NT2/D1 (cell line): Measurements from ENCODE around the gene GPC6.

Experiments used
- SUZ12 ChIP-seq: IDR thresholded peaks from 2 replicates; pipeline ENCODE4 v1.6.1; 2011; ENCODE audit not compliant: insufficient read length, insufficient read depth; ENCODE audit errors: extremely low read depth
- ZNF274 ChIP-seq: IDR thresholded peaks from 2 replicates; pipeline ENCODE4 v1.6.1; 2011; ENCODE audit warnings: mild to moderate bottlenecking, low read depth, low read length

DNA sequence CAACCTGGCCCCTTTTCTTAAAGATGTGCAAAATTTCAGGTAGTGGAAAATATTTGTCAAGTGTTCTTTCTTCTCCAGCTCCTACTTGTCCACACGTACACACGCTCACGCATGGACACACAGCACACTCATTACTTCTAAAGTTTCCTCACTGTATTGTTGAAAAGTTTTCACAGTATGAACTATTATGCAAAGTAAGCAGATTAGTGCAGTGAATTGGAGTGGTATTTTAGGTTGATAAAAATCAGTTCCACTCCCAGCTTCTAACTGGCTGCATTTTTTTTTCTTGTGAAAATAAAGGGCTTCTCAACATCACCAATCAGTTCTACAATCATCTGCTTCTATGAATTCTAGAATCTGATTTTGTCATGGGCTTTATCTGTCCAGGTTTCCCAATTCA lies 988.4 kb downstream of the GPC6 start:
- TF ChIP-seq SUZ12, result no peak
- no peak for TF ChIP-seq ZNF274
